Measurements from ENCODE around the gene SPATA6L. TPM values are rescaled to one million over a fixed set of nuclear protein-coding genes. Genes with fewer than 3 reads are reported as not detected.
A peak's percentile ranks its signal among the peaks of the same experiment; 100 is the strongest.

Gene SPATA6L, protein sequence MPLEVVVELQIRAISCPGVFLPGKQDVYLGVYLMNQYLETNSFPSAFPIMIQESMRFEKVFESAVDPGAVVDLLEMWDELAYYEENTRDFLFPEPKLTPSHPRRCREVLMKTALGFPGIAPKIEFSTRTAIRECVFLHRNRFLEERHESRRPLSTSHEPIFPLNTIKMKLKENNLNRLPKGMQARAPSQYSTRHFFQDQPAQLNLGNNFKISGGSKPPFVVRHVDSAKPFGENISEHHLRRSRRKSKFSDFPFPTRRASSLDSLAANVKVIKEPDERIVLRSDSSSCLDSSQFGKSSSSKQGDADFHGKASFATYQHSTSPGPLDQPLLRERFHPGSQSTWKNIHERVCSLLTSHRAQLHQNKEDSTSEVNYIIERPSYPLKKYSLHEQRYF
- total RNA-seq, result 0.87 TPM
- long read RNA-seq, partial matches to known transcripts, result 1 of 1 reads
- long read RNA-seq, other reads (novel, unspliced or antisense), result 0 of 1 reads

DNA sequence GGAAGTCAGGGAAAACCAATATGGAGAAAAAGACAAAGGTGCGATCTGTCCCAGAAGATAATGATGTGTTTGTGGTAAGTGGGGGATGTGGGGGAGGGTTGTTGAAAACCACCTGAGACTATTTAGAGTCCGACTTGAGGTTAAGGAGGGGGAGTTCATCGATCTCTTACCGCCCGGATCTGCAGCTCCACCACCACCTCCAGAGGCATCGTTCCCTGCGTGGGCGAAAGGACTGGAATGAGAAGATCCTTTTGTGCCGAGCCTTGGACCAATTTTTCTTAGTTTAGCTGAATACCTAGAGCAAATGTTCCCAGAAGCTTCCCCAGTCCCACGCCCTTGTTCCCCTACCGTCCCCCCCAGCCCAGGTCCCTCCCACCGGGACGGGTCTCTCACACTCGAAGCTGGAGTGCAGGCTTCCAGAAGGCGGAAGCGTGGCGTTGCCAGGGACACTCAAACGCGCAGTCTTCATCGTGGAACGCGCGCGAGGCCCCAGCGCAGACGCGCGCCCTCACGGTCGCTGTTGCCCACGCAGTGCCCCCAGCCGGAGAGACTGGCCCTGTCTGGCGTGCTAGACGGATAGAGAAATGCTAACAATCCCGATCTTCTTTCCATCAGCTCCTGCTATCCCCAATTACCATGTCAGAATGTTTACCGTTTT, at the start of gene SPATA6L:
SPATA6L (minus strand) TSS at position 439 of the 658 bp plus-strand sequence; CDS start at position 209, 230 bp downstream.
- peak; percentile 81 for DNase-seq
- intact Hi-C loops (cut with micrococcal nuclease), result no loop called here
- peak; percentile 73 for ATAC-seq

DNA sequence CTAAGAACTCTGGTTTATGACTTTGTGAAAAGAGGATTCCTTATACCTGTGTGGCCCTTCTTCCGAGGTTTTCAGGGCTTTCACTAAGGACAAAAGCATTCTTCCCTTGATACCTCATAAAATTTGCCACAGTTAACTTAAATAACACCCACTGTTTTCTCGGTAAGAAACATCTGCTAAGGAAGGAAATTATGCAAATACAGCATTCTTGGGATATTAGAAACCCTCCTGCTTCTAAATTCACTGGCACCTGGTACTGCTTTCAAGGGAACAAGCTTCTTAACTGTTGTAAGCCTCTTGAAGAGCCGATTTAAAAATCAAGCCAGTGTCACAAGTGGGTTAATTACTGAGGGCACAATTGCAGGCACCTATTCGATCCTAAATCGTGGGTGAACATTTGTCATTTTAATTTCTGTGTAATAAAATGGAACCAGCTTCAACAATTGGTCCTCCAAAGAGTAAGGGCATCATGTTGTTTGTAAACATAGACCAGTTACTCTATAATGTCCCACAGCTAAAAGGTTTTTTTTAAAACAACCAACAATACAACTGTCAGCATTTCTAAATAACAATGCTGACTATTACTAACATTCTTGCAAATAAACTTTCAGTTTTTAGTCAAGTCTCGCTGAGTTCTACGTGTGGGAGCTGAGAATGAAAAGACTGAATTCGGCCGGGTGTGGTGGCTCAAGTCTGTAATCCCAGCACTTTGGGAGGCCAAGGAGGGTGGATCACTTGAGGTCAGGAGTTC, 48.2 kb upstream of the SPATA6L start:
- DNase-seq, result no peak
- intact Hi-C loops (cut with micrococcal nuclease), result no loop called here
- ATAC-seq, result no peak

DNA sequence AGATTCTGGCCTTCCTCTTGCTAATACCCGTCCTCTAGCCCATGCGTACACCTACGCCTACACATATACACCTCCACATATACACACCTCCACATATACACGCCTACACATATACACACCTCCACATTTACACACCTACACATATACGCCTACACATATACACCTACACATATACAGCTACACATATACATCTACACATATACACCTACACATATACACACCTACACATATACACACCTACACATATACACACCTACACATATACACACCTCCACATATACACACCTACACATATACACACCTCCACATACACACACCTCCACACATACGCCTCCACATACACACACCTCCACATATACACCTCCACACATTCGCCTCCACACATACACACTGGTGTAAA, 47.6 kb upstream of the SPATA6L start:
- no peak for DNase-seq
- intact Hi-C loops (cut with micrococcal nuclease), result no loop called here
- ATAC-seq, result peak; percentile 37

DNA sequence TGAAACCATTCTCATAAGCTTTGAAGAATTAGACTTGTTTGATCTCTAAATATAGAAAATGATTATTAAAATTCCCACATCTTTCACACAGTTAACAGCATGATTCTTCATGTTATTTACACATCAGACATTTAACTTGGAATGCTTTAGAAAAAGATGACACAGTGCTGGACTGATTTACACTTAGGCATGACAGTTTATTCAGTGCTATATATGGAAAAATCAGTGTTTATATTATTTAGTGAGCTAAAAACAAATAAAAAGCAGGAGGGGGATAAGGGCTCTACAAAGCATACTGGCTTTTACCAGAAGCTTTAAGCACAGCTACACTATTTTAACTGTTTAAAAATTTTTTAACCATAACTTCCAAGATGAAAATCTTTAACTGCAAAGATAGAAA, 43.1 kb upstream of the SPATA6L start:
- no peak for DNase-seq

GRCh38 chr9:4706971-4707622, 40.8 kb upstream of the SPATA6L start:
- intact Hi-C loops (cut with micrococcal nuclease), result no loop called here
- ATAC-seq, result no peak
- DNase-seq, result no peak

More for the DNA sequence above, 43.1 kb upstream of the SPATA6L start:
- intact Hi-C loops (cut with micrococcal nuclease), result no loop called here
- no peak for ATAC-seq

DNA sequence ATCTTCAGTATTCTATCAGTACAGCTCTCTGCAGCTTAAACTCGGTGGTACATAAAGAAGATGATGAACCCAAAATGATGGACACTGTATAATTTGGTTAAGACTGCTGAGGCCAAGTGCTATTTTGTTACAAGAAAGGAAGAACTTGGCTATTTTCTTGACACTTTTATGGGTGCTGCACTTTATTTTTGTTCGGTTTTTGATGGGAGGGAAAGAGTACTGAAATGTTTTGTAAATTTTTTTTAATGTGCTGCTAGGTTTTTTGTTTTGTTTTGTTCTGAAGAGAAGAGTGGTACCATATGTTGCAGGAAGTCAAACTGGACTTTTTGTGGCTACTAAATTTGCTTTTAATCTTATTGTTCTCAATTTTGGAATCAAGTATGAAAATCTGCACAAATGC, 39.7 kb upstream of the SPATA6L start:
- no peak for DNase-seq
- no peak for ATAC-seq
- intact Hi-C loops (cut with micrococcal nuclease), result no loop called here

DNA sequence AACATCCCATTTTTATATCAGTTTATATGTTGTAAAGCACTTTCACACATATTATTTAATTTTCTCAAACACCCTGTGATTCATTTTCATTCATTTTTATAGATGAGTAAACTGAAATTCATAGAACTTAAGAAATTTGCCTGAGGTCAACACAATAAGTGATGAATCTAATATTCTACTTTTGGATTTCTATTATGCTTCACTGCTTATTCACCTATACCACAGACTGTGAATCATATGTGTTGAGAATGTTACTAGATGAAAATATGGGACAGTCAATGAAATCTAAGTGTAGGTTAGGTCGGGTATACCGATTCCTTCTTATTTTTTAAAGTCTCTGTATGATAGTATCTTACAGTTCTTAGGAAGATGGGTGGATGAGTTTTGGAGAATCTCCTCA, 37.8 kb upstream of the SPATA6L start:
- ATAC-seq, result no peak
- intact Hi-C loops (cut with micrococcal nuclease), result no loop called here
- DNase-seq, result no peak

DNA sequence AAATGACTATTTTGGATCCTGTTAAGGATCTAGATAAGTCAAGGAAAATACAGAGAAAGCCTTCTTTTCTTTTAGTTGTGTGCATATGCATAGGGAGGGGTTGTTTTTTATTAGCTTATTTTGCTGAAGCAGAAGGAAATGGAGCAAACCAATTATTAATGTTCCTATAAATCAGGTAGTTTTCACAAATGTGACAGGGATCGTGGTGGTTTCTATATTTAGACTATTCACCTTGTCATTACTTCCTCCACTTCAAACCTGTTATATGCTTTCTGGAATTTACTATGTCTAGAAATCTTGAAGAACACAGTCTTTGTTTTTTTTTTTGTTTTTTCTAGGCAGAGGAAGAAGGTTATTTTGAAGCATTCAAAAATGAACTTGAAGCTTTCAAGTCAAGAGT, 35.2 kb upstream of the SPATA6L start:
- ATAC-seq, result no peak
- no peak for DNase-seq
- intact Hi-C loops (cut with micrococcal nuclease), result no loop called here

DNA sequence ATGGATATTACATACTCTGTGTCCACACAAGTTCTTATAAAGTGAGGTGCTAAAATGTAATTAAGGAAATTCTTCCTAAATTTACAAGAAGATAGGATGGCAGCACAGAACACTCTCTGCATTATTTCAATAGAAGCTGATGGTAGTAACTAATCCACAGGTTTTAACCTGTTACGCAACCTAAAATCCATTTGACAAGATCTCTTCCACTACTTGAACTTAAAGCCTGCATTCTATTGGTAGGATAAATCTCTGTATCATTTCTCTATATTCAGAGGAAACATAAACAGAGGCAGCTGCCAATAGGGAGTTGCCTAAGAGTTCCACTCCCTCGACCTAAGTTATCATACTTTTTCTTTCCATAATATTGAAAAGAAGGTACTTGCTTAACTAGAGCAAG, 34.7 kb upstream of the SPATA6L start:
- intact Hi-C loops (cut with micrococcal nuclease), result no loop called here
- DNase-seq (no peak), ATAC-seq (no peak)

DNA sequence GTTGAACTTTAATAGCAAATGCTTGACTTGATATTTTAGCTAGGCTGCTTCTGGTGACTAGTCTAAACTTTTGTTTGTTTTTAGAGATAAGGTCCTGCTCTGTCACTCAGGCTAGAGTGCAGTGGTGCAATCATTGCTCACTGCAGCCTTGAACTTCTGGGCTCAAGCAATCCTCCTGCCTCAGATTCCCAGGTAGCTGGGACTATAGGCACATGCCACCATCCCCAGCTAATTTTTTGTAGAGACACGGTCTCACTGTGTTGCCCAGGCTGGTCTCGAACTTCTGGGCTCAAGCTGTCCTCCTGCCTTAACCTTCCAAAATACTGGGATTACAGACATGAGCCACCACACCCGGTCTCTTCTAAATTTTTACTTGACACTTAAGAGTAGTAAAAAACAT, 33.8 kb upstream of the SPATA6L start:
- DNase-seq (no peak), ATAC-seq (no peak)
- intact Hi-C loops (cut with micrococcal nuclease), result no loop called here

DNA sequence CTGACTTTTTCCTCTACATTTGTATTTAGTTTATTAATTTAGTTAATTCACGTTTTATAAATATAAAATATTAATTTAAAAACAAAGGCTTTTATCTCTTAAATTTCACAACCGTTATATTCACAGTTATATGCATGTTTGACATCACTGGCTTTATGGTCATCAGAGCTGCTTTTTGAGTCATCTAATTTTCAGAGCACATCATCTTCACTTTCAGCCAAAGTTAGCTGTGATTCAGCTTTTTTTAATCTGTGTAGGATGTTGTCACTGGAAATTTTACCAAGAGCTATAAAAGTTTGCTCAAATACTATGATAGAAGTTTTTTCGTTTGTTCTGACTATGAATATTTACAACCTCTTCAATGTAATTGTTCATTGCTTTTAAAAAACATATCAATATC, 25.5 kb upstream of the SPATA6L start:
- ATAC-seq (no peak), DNase-seq (no peak)
- intact Hi-C loops (cut with micrococcal nuclease), result no loop called here

DNA sequence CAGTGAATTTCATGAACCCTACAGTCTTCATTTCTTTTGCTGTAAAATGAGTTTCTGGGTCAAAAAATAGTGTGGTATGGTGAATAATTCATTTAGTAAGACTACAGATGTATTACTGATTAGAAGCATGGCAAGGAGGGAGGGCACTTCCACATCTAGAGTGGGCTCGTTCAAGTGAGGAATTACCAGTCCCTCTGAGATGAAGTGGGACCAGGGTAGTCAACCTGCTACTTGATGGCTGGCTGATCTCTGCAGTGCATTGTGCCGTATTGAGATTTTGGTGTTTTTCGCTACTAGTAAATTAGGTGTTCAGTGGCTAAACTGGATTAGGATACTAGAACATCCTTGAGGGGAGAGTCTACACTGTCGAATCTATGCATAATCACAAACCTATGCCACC, 23.9 kb upstream of the SPATA6L start:
- DNase-seq (no peak), ATAC-seq (no peak)
- intact Hi-C loops (cut with micrococcal nuclease), result no loop called here

- intact Hi-C loops (cut with micrococcal nuclease), result no loop called here
- ATAC-seq (peak; percentile 13), DNase-seq (no peak)
Observed at GRCh38 chr9:4689687-4690104, 23.4 kb upstream of the SPATA6L start.

DNA sequence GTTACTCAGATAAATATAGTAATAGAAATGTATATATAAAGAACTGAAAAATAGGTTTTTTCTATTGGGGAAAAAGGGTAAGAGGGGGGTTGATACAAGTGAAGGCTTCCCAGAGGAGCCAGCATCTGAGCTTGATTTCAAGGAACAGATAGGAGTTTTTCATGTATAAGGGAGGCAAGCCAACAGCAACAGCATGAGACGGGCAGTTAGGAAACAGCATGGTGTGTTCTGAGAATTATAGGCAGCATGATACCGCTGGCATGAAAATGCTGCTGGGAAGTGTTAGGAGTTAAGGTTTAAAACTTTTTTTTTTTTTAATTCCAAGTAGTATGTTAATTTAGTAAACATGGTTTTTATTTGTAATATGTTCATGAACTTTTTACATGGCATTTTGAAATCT, 22.7 kb upstream of the SPATA6L start:
- ATAC-seq (no peak), DNase-seq (no peak)
- intact Hi-C loops (cut with micrococcal nuclease), result no loop called here

DNA sequence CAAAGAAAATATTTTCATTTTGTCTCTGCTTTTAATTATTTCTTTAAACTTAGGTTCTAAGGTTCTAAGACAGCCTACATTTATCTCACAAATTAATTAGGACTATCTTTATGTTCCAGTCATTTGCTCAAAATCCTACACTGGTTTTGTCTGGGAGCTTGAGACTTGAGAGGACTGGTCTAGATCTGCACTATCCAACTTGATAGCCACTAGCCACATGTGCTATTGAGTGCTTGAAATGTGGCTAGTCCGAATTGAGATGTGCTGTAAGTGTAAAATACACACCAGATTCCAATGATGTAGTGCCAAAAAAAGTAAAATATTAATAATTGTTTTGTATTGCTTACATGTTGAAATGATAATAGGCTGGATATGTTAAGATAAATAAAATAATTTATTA, 20.3 kb upstream of the SPATA6L start:
- intact Hi-C loops (cut with micrococcal nuclease), result no loop called here
- peak; percentile 38 for ATAC-seq
- no peak for DNase-seq

DNA sequence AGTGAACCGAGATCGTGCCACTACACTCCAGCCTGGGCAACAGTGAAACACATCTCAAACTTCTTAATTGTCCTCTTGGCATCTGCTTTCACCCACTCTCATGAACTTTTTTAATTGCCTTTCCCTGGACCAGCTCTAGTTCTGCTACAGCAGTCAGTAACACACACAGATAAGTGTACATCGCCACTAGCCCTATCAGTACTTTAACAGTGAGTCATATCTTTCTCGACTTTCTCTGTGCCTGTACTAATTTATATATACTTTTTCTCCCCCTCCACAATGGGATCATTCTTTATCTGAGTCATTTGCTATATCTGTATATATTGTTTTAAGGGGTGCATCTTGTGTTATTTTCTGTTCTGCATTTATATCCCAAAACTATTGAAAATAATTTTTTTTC, 19.8 kb upstream of the SPATA6L start:
- ATAC-seq (peak; percentile 75), DNase-seq (no peak)
- intact Hi-C loops (cut with micrococcal nuclease), result no loop called here

DNA sequence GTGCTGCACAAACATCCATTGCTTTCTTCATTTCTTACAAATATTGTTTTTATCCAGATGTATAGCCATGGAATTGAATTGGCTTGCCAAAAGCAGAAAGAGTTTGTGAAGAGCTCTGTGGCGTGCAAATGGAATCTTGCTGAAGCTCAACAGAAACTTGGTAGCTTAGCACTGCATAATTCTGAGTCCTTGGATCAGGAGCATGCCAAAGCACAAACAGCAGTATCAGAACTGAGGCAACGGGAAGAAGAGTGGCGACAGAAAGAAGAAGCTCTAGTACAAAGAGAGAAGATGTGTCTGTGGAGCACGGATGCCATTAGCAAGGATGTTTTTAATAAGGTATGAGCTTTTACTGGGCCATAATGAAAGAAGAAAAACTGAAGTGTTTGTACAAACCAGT, 18.5 kb upstream of the SPATA6L start:
- no peak for DNase-seq
- intact Hi-C loops (cut with micrococcal nuclease), result no loop called here
- no peak for ATAC-seq

DNA sequence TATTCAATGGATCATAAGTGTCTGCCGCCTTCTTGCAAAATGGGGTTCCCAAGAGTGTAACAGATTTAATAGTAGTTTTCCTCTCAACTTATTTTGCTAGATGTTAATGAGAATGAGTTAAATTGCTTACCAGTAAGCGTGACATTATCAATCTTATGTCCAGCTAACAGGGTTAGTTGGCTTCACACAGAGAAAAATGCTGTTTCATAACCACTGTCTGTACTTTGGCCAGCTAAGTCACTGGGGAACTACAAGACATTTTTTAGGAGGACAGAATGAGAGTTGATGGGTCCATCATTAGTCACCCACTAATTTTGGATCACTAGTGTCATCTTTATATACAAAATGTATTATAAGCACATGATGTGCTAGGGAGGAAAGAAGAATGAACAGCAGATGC, 14.5 kb upstream of the SPATA6L start:
- DNase-seq, result no peak
- ATAC-seq, result peak; percentile 8
- intact Hi-C loops (cut with micrococcal nuclease), result no loop called here

- ATAC-seq (peak; percentile 15), DNase-seq (no peak)
- intact Hi-C loops (cut with micrococcal nuclease), result no loop called here
Observed at GRCh38 chr9:4680173-4680525, 13.9 kb upstream of the SPATA6L start.
